AG10803 (cell line): ENCODE measurements around the gene PREP.

Source experiments
- DNase-seq: peaks from one replicate; pipeline ENCODE4 v3.0.0; 2010; ENCODE audit warnings: low read depth
- H3K4me3 ChIP-seq: 2 replicates; pipeline ENCODE4 v1.5.1; 2011; ENCODE audit warnings: mild to moderate bottlenecking, low read length, control low read depth
- CTCF ChIP-seq: conservative IDR thresholded peaks from 2 replicates; pipeline ENCODE4 v1.5.1; 2011; ENCODE audit warnings: mild to moderate bottlenecking, low read length, control low read depth, inconsistent platforms

PREP gene

GRCh38 chr6:105313211-105313610 is 89.7 kb downstream of the PREP start:
- no peak for TF ChIP-seq CTCF
- no peak for DNase-seq

GRCh38 chr6:105310947-105311346 is 91.9 kb downstream of the PREP start:
- no peak for TF ChIP-seq CTCF
- DNase-seq = no peak
- H3K4me3 ChIP-seq = no peak overlapping the region

More at GRCh38 chr6:105313211-105313610, 89.7 kb downstream of the PREP start:
- H3K4me3 ChIP-seq = no peak overlapping the region

GRCh38 chr6:105310371-105310770 is 92.5 kb downstream of the PREP start:
- no peak for TF ChIP-seq CTCF

GRCh38 chr6:105308840-105309239 is 94.0 kb downstream of the PREP start:
- TF ChIP-seq CTCF = no peak
- no peak for DNase-seq
- H3K4me3 ChIP-seq = no peak overlapping the region

More at GRCh38 chr6:105310371-105310770, 92.5 kb downstream of the PREP start:
- no peak for DNase-seq
- H3K4me3 ChIP-seq = no peak overlapping the region

- TF ChIP-seq CTCF = no peak
- no peak overlapping the region for H3K4me3 ChIP-seq
- DNase-seq = no peak
These were observed 97.4 kb downstream of the PREP start for GRCh38 chr6:105305521-105305920.

- no peak overlapping the region for H3K4me3 ChIP-seq
- DNase-seq = no peak
- TF ChIP-seq CTCF = no peak
These were observed 98.1 kb downstream of the PREP start for GRCh38 chr6:105304825-105305224.

GRCh38 chr6:105304366-105304765 is 98.5 kb downstream of the PREP start:
- no peak for TF ChIP-seq CTCF
- H3K4me3 ChIP-seq = no peak overlapping the region
- DNase-seq = no peak
